DND-41 (cell line): ENCODE data around the gene RNASE7.
A peak's percentile ranks its signal among the peaks of the same experiment; 100 is the strongest.

Source experiments
- ATAC-seq: fragments of 200-7000 bp; cut with Tn5 transposase; 3 replicates; pipeline ENCODE4 v1.9.1; 2021; ENCODE audit warnings: low read depth; ENCODE audit not compliant: insufficient read depth
- DNase-seq: peaks from one replicate; pipeline ENCODE4 v3.0.0-alpha.2; 2020
- H2AFZ ChIP-seq: 2 replicates; pipeline ENCODE4 v1.6.0; 2012; ENCODE audit warnings: low read depth, low read length
- H3K27ac ChIP-seq: 2 replicates; pipeline ENCODE4 v1.5.1; 2012; ENCODE audit warnings: low read length, inconsistent platforms
- H3K27me3 ChIP-seq: fragments of 200-600 bp; sonication (generic); 2 replicates; pipeline ENCODE4 v1.6.0; 2012; ENCODE audit warnings: low read length, mild to moderate bottlenecking, inconsistent platforms; ENCODE audit not compliant: insufficient read depth, poor library complexity
- H3K36me3 ChIP-seq: 2 replicates; pipeline ENCODE4 v1.5.1; 2012; ENCODE audit warnings: low read length, inconsistent platforms; ENCODE audit not compliant: insufficient read depth
- H3K4me1 ChIP-seq: 2 replicates; pipeline ENCODE4 v1.5.1; 2012; ENCODE audit warnings: mild to moderate bottlenecking, low read length; ENCODE audit not compliant: insufficient read depth
- H3K4me2 ChIP-seq: 2 replicates; pipeline ENCODE4 v1.6.0; 2012; ENCODE audit warnings: mild to moderate bottlenecking, moderate library complexity, low read length, inconsistent platforms; ENCODE audit not compliant: insufficient read depth
- H3K4me3 ChIP-seq, 2 experiments: fragments of 200-600 bp in 1 of 2; shearing (Covaris generic) in 1 of 2; 2 replicates each; pipeline ENCODE4 v1.5.1; 2012 to 2016; ENCODE audit warnings: inconsistent platforms in 2 of 2, low read length in 2 of 2, mild to moderate bottlenecking in 2 of 2, low read depth in 1 of 2, moderate library complexity in 1 of 2
- H3K79me2 ChIP-seq: 2 replicates; pipeline ENCODE4 v1.6.0; 2012; ENCODE audit warnings: low read length, inconsistent platforms; ENCODE audit not compliant: insufficient read depth
- H3K9ac ChIP-seq: 2 replicates; pipeline ENCODE4 v1.6.0; 2012; ENCODE audit warnings: low read depth, mild to moderate bottlenecking, inconsistent platforms, low read length, moderate library complexity
- H3K9me3 ChIP-seq: 2 replicates; pipeline ENCODE4 v1.5.1; 2012; ENCODE audit warnings: low read length, moderate library complexity, mild to moderate bottlenecking, inconsistent platforms; ENCODE audit not compliant: insufficient read depth, severe bottlenecking
- H4K20me1 ChIP-seq: 2 replicates; pipeline ENCODE4 v1.6.0; 2012; ENCODE audit warnings: low read length; ENCODE audit not compliant: insufficient read depth
- CTCF ChIP-seq: IDR thresholded peaks from 2 replicates; pipeline ENCODE4 v1.5.1; 2012; ENCODE audit warnings: borderline replicate concordance, low read length, moderate library complexity, mild to moderate bottlenecking; ENCODE audit not compliant: poor library complexity, severe bottlenecking; ENCODE audit errors: extremely low read depth
- EZH2 ChIP-seq: IDR thresholded peaks from 3 replicates; pipeline ENCODE4 v1.6.1; 2012; ENCODE audit warnings: borderline replicate concordance, low read depth, mild to moderate bottlenecking, moderate library complexity, low read length, inconsistent platforms; ENCODE audit not compliant: severe bottlenecking

The RNASE7 gene

GRCh38 chr14:21068521-21069387 is 26.6 kb downstream of the RNASE7 start:
- peaks cover 59% of the 10 kb centered on the region for H3K27me3 ChIP-seq
- H3K27ac ChIP-seq = no peak overlapping the region
- no peaks in the 10 kb centered on the region for H3K9me3 ChIP-seq
- H3K36me3 ChIP-seq = no peaks in the 10 kb centered on the region
- H3K4me1 ChIP-seq = peaks cover 23% of the 10 kb centered on the region
- ATAC-seq (no peak), DNase-seq (peak; percentile 27)
- no peak overlapping the region for H3K9ac ChIP-seq
- TF ChIP-seq EZH2 (no peak), CTCF (peak; percentile 54)
- peaks cover 24% of the 10 kb centered on the region; the same call in 1 of the 2 replicates for H4K20me1 ChIP-seq
- no peak overlapping the region for H3K4me3 ChIP-seq
- no peak overlapping the region for H2AFZ ChIP-seq
- H3K4me2 ChIP-seq = no peak overlapping the region
- no peaks in the 10 kb centered on the region for H3K79me2 ChIP-seq

GRCh38 chr14:21069388-21070082 is 27.4 kb downstream of the RNASE7 start:
- Histone ChIP-seq H2AFZ (no peak overlapping the region), H3K9me3 (no peaks in the 10 kb centered on the region), H3K79me2 (no peaks in the 10 kb centered on the region), H3K4me1 (peaks cover 23% of the 10 kb centered on the region), H3K9ac (no peak overlapping the region), H3K36me3 (no peaks in the 10 kb centered on the region), H3K4me2 (peak overlapping the region; percentile 89), H3K27me3 (peaks cover 59% of the 10 kb centered on the region), H3K27ac (no peak overlapping the region), H3K4me3 (peak overlapping the region in 1 of 2 experiments; percentile 58; a peak in 1 of 4 replicates), H4K20me1 (peaks cover 24% of the 10 kb centered on the region; the same call in 1 of the 2 replicates)
- TF ChIP-seq EZH2 (peak; percentile 88), CTCF (no peak)
- no peak for ATAC-seq
- DNase-seq = no peak

GRCh38 chr14:21070083-21070609 is 28.0 kb downstream of the RNASE7 start, which contains the start of gene ARHGEF40:
TSS of gene ARHGEF40 (plus strand) at chr14:21070304. CDS start at chr14:21070397, 93 bp downstream.
- Histone ChIP-seq H4K20me1 (peaks cover 24% of the 10 kb centered on the region; the same call in 1 of the 2 replicates), H3K9me3 (no peaks in the 10 kb centered on the region), H3K27me3 (peaks cover 59% of the 10 kb centered on the region), H3K27ac (no peak within 1 kb of the TSS), H3K4me2 (peak within 1 kb of the TSS; percentile 89), H3K79me2 (no peaks in the 10 kb centered on the region), H3K4me1 (peaks cover 23% of the 10 kb centered on the region), H3K4me3 (peak within 1 kb of the TSS; percentile 17 to 58; a peak in 3 of 4 replicates), H2AFZ (peak within 1 kb of the TSS; percentile 45), H3K36me3 (no peaks in the 10 kb centered on the region), H3K9ac (peak within 1 kb of the TSS; percentile 47)
- DNase-seq = no peak
- TF ChIP-seq CTCF = no peak
- TF ChIP-seq EZH2 = no peak
- ATAC-seq = no peak
